GM19455 (cell line): ENCODE measurements around the gene NEUROD2.

Experiments
- ATAC-seq: cut with Tn5 transposase; IDR thresholded peaks from one replicate; pipeline ENCODE4 v1.9.1; 2021; ENCODE audit not compliant: unreplicated experiment

NEUROD2 gene

DNA sequence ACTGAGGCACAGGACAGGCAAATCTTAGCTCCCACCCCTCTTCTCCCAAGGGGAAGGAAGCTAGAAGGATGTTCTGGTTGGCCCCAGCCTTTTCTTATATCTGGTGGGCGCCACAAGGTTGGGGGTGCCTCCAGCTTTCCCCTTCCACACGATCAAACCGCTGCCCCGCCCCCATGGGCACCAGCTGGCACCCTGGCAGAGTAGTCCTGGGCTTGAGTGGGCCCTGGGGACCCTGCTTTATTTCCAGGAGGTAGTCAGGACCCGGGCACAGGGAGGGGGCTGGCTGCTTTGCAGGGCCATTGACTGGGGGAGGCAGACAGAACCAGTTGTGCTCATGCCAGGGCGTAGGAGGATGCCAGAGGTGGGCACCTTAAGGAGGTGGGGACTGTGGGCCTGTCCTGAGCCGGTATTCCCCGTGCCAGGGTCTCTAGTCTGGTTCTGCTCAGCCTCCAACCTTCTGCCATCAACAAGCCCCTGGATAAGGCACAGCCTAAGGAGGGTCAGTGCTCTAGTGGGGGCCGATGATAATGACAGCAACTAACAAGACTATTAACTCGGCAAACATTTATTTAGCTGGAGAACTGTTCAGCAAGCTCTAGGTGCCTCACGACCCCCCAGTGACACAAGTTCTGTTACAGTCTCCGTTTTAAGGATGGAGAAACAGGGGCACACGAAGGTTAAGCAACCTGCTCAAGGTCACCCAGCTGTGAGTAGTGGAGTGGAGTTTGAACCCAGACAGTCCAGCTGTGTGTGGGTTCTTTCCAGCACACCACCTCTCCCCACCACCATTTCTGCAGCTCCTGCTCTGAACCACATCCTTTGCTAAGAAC is 11.5 kb upstream of the NEUROD2 start:
- no peak for ATAC-seq

DNA sequence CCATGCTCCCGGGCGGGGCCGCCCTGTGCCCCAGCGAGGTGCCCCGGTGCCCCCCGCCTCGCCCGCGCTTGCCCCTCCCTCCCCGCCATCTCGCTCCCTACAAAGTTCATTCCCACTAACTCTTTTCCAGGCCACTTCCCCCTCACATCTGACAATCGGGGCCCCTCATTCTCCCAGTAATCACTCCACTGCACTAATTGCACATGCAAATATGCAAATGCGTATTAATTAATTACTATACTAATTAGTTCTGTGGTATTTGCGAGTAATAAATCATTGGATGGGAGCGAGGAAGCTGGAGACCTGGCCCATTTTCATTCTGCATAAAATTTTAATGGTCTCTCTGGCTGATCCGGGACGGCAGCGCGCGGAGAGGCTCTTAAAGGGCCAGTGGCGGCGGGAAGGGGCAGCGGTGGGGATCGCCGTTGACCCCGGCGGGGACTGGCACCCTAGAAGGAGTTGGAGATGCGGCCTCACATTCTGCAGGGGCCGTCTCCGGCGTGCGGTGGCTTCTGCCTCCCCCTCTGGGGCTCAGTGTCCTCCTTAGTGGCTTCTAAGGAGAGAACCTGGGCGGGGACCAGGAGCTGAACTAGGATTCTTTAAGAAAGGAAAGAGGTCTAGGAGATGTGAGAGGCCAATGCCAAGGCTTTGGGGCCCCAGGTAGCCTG is 10.7 kb upstream of the NEUROD2 start:
- no peak for ATAC-seq

DNA sequence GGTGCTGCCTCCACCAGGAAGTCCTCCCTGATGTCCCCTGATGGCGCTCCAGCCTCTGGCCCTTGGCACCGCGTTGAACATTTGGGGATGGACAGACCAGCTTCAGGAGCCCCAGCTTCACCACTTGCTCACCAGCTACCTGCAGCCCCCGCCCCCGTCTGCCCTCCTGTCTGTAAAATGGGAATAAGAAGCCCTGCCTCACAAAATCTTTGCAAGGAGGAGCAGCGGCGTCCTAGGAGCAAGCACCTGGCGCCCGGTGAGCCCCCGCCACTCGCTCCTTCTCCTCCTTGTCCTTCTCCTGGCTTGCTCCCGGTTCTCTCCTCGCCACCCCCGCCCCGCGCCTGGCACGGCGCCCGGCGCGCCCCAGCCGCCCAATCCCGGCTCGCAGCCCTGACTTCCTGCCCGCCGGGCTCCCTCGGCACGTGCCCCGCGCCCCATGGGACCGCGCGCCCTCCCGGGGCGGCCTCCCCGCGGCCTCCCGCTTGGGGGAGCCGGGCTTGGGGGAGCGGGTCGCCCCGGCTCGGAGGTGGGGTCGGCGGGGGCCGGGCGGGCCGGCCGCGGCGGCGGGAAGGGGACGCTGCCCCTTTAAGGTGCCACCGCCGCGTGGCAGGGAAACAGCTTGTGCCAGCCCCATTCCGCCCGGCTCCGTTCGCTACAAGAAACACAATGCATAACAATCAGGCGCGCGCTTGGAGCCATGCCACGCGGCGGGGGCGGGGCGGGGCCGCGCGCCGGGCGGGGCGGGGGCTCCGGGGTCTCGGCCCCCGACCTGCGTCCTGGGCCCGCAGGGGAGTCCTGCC is 9.9 kb upstream of the NEUROD2 start:
- no peak for ATAC-seq

DNA sequence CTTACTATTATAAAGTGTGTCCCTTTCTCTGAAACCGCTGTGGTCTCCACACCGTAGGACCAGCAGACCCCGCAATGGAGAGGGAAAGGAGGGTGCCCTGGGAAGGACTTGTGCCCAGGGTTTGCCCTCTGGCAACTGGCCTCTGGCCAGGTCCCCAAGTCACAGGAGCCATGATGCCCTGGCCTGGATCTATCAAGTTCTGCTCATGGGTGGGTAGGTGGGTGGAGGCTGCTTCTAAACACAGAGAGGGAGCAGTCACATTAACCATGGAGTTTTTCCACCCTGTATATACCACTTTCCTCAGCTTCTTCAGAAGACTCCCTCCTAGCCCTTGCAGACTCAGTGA is 9.4 kb upstream of the NEUROD2 start:
- ATAC-seq: no peak

DNA sequence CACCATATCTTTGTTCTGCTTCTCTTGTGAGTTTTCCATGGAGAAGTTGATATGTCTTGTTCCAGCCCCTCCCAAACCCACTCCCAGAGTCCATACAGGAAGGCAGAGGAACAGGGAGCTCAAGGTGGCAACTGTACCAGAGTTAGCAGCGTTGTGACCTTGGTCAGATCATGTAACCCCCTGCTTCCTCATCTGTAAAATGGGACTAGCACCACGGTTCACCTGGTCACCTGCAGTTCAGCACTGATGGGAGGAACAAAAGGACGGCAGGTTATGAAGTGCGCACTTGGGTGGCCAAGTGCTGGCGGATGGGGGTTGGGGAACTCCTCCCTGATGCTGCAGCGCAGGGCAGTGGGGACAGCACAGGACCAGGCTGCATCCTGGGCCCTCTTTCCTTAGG is 7.7 kb upstream of the NEUROD2 start:
- no peak for ATAC-seq

DNA sequence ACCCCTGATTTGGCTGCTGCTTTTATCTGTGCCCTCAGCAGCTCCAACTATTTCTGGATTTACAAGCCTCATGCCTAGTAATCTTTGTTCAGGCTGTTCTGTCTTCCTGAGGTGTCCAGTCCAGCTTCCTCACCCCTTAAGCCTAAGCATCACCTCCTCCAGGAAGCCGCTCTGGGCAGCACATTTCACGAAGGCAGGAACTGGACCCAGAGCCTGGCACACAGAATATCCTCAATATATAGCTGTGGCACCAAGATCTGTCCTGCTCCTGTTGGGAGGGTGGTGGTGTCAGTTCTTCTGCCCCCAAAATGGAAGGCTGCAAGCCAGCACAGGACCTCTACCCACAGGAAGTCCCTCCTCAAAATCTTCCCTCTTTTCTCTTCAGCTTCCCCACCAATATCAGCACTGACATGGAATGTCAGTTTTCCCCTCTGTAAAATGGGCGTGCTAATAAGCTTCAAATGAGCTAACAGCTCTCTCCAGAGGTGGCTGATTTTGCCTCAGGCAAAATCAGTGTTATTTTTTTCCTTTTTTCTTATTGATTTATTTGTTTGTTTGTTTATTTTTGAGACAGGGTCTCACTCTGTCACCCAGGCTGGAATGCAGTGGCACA is 6.9 kb upstream of the NEUROD2 start:
- ATAC-seq: no peak

DNA sequence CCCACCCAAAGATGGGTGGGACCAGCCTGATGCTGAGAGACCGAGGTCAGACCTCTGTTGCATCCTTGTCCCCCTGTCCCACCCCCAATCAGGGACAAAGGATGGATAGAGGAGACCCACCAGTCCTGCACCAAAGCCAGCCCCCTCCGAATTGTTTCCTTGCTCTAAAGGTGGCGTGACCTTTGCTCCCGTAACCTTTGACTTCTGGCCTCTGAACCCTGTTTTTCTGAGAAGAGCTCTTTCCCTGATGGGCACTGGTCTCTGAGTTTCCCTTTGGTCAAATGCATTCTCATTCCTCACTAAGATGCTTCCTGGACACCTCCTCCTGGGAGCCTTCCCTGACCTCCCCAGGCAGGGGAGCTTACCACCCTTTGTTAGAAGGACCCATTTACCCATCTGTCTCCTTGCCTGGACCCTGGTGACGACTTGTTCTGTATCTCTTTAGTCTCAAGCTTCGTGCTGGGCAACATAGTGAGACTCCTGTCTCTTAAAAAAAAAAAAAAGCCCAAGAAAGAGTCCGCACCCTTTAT is 5.3 kb upstream of the NEUROD2 start:
- ATAC-seq: no peak

DNA sequence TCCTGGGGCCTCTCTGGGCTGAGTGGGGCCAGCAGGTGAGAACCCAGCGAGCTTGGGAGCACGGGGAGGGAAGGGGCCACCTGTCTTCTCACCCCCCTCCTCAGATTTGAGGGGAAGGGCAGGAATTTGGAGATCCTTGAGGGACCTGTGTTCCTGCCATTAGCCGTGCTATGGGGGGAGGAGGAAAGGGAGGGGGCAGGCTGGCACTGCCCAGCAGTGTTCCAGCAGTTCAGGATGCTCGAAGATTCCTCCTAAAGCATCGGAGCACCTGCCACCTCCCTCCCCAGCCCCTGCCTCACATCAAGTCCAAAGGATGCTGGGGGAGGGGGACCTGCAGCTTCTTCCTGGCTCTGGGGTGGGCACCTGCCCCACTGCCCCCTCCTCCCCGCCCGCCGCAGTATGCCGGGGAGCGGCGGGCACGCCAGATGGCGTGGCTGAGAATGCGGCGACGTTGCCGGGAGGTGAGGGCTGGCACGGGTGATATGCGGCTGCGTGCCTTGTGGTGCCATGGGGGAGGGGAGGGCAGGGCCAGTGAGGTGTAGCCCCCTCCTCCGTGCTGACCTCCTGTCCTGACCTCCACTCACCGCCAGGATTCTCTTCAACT is 4.7 kb upstream of the NEUROD2 start:
- ATAC-seq: no peak

DNA sequence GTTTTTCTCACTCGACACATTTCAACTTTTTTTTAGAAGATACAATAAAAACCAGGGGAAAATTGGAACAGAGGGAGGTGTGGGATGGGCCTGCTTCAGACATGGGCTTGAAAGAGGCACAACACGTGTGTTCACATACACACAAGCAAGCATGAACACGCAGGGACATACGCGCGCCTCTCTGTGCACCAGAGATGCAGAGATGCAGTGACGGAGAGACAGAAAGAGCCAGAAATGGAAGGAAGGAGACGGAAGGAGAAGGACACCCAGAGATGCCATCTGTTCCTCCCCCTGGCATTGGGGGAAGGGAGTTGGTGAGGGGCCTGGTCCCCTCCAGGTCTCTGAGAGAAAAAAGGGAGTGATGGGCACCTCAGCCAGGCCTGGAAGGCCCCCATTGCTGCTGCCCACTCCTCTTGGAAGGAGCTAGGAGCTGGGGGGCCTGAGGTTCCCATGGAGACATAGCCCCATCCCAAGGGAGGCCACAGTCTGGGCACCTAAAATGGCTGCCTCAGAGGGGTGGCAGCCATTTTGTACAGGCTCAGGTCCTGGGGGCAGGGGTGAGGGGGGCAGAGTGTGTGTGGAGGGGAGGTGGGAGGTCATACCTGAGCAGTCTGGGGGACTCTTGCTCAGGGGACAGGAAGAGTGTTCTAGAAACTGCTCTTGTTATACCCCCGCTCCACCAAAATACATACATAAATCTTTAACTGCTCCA is 3.8 kb upstream of the NEUROD2 start:
- ATAC-seq: no peak

DNA sequence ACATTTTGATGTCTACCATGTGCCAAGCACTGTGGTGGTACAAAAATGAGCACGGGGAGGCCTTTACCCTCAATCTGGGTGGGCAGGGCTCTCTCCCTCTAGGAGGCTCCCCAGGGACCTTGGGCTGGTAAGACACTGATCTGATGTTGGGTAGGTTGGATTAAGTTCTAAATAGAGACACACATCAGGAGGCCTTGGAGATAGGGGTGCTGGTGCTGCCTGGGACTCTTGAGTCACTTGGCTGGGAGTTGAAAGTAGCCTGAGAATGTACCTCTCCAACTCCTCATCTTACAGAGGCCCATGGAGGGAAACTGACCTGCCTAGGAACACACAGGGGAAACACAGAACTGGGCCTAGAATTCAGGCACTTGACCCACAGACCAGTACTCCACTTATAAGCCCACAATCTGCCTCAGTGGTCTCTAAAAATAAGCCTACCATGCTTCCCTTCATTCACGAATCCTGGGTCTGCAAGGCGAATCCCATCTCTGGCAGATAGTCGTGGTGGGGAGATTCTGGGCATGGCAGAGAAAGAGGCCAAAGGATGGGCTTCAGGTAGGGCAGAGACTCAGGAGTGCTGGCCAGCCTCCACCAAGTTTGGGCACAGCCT is 1.8 kb upstream of the NEUROD2 start:
- no peak for ATAC-seq

DNA sequence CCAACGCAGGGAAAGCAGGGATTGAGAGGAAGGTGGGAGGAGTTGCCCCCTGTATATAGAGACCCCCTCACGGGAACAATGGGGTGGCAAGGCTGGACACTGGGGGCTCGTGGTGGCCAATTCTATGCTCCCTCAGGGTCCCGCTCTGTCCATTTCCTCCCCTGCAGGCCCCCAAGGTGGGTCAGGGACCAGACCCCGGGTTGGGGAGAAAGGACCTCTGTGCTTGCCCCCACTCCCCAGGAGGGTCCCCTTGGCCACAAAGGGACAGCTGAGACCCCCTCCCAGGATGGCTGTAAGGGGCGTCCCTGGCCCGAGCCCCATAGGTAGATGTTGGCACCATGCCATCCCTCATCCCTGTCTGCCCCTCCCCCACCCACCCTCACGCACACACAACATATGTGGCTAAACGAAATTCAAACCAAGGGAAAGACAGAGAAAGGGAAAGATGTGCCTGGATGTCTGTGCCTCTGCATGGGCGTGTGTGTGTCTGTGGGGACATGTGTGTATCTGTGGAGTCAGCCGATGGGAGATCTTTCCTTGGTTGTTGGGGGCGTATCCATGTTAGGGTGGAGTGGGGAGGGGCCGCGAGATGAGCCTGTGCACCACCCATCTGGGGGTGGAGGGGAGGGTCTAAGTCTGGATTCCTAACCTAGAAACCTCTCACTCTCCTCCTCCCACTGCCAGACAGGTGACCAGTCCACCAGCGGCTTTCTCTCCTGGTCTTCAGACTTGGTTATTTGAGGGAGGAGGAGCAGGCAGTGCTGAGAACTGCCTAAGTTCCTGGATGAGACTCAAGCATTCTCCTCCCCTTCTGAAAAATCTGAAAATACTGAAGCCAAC is 642 bp upstream of the NEUROD2 start:
- no peak for ATAC-seq

DNA sequence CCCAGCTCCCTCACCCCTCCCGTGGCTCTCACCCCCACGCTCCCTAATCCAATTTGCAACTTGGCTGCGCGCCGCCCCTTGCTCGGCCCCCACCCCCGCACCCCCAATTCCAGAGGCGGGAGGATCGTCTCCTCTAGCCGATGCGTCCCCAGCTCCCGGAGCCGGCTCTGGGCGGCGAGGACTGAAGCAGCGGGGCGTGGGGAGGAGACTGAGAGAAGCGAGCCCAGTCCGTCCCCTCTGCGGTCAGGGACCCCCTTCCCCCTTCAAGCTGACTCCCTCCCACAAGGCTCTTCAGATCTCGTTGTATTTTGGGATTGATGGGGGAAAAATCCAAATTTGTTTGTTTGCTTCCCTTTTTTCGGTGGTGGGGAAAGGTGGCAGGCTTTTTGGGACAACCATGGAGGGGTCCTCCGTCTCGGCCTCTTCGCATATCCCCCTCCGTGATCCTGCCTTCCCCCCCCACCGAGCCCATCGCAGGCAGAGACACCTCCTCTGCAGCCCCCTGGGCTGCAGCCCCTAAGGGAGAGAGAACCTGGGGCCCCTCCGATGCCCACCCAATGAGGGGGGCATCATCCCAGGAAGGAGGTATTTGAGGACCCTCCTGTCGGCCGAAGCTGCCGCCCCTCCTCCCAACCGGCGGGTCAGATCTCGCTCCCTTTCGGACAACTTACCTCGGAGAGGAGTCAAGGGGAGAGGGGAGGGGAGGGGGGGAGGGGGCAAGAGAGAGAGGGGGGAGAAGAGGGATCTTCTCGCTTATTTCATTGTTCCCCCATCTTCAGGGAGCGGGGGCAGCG is 466 bp downstream of the NEUROD2 start:
- ATAC-seq: no peak

DNA sequence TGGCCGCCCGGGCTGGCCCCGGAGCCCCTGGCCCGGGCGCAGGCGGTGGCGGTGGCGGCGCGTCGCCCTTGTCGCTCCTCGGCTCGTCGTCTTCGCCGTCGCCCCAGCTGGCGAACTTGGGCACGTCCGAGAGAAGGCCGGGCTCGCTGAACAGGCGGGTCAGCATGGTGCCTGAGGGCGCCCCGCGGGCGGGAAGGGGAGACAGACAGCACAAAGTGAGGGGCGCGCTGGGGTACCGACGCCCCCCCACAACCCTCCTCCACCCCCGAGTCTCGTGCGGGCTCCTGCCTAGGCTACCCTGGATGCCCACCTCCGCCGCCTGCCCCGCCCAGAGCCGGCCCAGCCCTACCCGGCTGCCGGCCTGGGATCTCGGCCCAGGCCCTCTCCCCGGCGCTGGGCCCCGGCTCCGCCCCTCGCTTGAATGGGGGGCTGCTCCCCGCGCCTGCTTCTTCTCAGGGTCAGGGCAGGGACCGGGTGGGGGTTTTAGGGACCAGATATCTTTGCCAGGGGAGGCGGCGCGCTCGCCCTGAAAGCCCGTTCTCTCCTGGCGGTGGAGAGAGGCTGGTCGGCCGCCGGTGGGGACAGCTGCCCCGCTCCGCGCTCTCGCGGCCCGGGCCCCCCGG is 1.2 kb downstream of the NEUROD2 start:
- ATAC-seq: no peak

DNA sequence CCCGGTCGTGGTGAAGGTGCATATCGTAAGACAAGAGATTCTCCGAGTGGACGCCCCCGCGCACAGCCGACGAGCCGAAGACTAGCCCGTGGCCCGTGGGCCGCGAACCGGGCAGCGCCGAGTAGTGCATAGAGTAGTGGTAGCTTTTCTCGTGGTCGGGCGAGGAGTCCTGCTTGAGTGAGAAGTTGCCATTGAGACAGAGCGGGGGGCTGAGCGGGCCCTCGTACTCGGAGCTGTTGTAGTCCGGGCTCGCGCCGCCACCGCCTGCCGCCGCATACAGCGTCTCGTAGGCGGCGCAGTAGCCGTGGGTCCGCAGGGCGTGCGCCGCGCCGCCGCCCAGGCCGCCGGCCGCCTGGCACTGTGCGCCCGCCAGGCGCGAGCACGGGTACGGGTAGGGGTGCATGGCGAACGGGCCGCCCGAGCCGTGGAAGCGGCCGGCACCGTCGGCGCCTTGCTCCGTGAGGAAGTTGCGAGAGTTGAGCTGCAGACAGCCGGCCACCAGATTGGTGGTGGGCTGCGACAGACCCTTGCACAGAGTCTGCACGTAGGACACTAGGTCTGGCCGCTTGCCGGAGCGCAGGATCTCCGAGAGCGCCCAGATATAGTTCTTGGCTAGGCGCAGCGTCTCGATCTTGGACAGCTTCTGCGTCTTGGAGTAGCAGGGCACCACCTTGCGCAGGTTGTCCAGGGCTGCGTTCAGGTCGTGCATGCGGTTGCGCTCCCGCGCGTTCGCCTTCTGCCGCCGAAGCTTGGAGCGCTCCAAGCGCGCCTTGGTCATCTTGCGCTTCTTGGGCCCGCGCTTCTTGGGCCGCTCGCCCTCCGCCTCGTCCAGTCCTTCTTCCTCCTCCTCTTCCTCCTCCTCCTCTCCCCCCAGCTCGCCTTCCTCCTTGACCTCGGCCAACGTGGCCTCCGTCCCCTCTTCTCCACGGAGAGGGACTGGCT is 2.0 kb downstream of the NEUROD2 start:
- ATAC-seq: no peak

DNA sequence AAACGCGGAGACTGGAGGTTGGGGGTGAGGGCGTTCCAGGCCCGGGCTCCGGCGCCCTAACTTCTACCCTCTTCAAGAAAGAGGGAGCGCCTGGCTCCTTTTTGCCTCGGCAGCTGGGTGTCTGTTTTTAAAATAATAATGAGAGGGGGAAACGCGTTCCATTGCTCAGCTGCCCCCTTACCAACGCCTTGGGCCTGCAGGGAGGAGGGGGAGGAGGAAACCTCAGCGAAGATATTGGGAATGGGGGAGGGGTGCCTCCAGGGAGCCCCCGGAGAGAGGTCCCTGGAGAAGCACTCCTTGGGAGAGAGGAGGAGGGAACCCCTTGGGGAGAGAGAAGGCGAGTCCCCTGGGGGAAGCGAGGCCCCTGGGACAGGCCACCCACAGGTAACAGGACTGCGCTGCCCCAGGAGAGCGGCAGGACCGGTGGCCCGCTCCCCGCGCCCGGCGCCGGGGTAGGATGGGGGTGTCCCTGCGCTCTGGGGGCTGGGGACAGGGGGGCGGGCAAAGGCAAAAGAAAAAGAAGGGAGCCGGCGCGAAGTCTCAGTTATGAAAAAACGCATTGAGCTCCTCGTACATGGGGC is 2.7 kb downstream of the NEUROD2 start:
- no peak for ATAC-seq

DNA sequence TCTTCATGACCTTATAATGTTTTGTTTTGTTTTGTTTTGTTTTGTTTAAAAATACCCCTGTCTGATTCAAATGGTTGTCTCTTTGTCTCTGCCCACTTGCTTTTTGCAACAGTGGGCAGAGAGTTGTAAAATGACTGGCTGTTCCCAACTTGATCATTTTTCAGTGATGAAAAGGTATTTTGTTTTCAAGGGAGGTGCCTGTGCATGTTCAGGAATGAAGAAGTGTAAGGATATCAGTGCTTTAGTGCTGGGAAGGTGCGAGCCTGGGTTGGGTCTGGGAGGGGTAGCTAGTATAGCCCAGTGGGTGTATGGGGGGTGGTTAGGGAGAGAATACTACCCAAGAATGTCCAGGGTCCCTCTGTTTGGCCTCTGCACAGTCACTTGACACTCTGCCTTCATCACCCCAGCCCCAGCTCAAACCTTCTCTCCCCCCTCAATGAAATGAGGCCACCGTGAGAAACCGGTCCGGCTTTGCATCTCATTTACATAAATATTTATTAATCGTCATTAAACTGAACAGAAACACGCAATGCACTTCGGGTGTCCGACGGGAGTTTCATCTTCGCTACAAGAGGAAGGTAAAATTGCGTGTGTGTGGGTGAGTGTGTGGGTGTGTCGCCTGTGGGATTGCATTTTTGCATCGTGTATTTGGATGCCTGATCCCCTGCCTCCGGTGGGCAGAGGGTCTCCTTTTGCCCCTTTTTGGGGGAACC is 4.3 kb downstream of the NEUROD2 start:
- no peak for ATAC-seq
